ENCODE data around the gene DISP3. TPM values are rescaled to one million over a fixed set of nuclear protein-coding genes. Genes with fewer than 3 reads are reported as not detected.

Gene DISP3
- total and polyA plus RNA-seq, 11 donors = 0.03 to 0.45 (median 0.12) TPM; not detected in 5

DNA sequence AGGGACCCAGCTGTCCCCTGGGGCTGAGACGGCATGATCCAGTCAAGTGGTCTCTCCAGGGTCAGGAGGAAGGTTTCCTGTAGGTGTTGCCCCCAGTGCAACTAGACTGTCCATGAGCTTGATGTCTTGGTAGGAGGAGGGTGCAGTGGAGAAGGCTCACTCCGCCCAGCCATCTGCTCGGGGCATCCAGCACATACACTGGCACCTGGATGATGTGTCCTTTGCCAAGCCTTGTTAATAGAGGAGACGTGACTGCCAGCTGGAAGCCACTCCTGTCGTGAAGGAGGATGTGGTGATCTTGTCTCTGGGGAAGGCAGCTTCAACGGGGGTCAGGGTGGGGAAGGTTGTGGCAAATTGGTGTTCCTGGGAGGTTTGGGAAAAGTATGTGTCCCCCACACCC lies 6.2 kb downstream of the DISP3 start:
- intact Hi-C loops (cut with DNase I) = loop anchor here in 1 of 10 donors (10.0 kb wide), 1 partner anchor 150 kb away; no protein-coding TSS in a partner anchor
- H3K4me1 ChIP-seq = peaks cover 0 to 1% (median 0%) of the 10 kb centered on the region in 12 donors
- no peaks in the 10 kb centered on the region for H3K9me3 ChIP-seq
- H3K27ac ChIP-seq = no peak overlapping the region
- no peak for TF ChIP-seq POLR2A (IDR thresholded peaks at IDR 0.05)
- TF ChIP-seq CTCF (IDR thresholded peaks at IDR 0.05) = no peak
- WGBS, 4 donors = 31 to 61% (median 53%) methylated on average over 5 to 6 of the region's 6 CpGs
- H3K36me3 ChIP-seq = no peaks in the 10 kb centered on the region
- no peak for DNase-seq
- no peak overlapping the region for H3K4me3 ChIP-seq
- peaks cover 2 to 56% (median 17%) of the 10 kb centered on the region in 9 donors for H3K27me3 ChIP-seq
- ATAC-seq = no peak

- Histone ChIP-seq H3K4me3 (no peak overlapping the region), H3K27me3 (peaks cover 0 to 44% (median 8%) of the 10 kb centered on the region in 9 donors), H3K4me1 (no peaks in the 10 kb centered on the region), H3K36me3 (no peaks in the 10 kb centered on the region), H3K9me3 (no peaks in the 10 kb centered on the region), H3K27ac (no peak overlapping the region)
- DNase-seq (no peak), ATAC-seq (no peak)
- intact Hi-C loops (cut with DNase I) = loop anchor here in 1 of 10 donors (10.0 kb wide), 1 partner anchor 148 kb away; no protein-coding TSS in a partner anchor
- 63 to 71% (median 66%) methylated on average over 12 of the region's 12 CpGs for WGBS, 4 donors
- TF ChIP-seq POLR2A (IDR thresholded peaks at IDR 0.05) = no peak
- no peak for TF ChIP-seq CTCF (IDR thresholded peaks at IDR 0.05)
Observed at GRCh38 chr1:11486231-11487009, 7.5 kb downstream of the DISP3 start.

GRCh38 chr1:11487196-11487751 lies 8.3 kb downstream of the DISP3 start:
- Histone ChIP-seq H3K4me1 (no peaks in the 10 kb centered on the region), H3K36me3 (no peaks in the 10 kb centered on the region), H3K27me3 (peaks cover 0 to 36% (median 7%) of the 10 kb centered on the region in 9 donors), H3K9me3 (no peaks in the 10 kb centered on the region), H3K27ac (no peak overlapping the region), H3K4me3 (no peak overlapping the region)
- ATAC-seq = no peak
- no peak for DNase-seq
- no peak for TF ChIP-seq CTCF (IDR thresholded peaks at IDR 0.05)
- no peak for TF ChIP-seq POLR2A (IDR thresholded peaks at IDR 0.05)
- intact Hi-C loops (cut with DNase I) = loop anchor here in 1 of 10 donors (10.0 kb wide), 1 partner anchor 148 kb away; no protein-coding TSS in a partner anchor
- 54 to 65% (median 62%) methylated on average over 6 to 10 of the region's 10 CpGs for WGBS, 4 donors

DNA sequence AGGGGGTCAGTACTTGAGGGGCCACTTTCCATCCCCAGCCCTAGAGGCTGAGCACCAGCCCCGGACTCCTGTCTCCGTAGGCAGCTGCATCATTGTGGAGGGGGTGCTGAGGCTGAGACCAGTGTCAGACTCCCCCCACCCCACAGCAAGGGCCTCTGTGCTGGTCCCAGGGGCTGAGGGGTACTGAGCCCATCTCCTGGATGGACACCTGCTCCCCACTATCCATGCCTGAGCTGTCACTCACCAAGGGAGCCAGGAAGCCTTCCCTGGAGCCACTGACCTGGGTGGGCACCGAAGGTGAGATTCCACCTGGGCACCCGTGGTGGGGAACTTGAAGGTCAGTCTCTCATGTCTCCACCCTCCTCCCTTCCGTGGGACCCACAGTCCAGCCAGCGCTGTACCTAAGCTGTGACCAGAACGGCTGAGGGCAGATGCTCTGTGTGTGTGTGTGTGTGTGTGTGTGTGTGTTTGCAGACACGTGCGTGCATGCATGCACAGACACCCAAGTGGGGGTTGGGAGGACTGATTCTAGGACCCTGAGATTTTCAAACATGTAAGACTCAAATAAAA lies 9.3 kb downstream of the DISP3 start:
- ATAC-seq (no peak), DNase-seq (no peak)
- no peaks in the 10 kb centered on the region for H3K4me1 ChIP-seq
- no peak overlapping the region for H3K27ac ChIP-seq
- no peak overlapping the region for H3K4me3 ChIP-seq
- no peaks in the 10 kb centered on the region for H3K36me3 ChIP-seq
- 76 to 78% (median 78%) methylated on average over 6 to 9 of the region's 9 CpGs for WGBS, 4 donors
- intact Hi-C loops (cut with DNase I) = loop anchor here in 1 of 10 donors (10.0 kb wide), 1 partner anchor 147 kb away; no protein-coding TSS in a partner anchor
- peaks cover 0 to under 1% (median 0%) of the 10 kb centered on the region in 12 donors for H3K9me3 ChIP-seq
- TF ChIP-seq POLR2A (IDR thresholded peaks at IDR 0.05) = no peak
- no peak for TF ChIP-seq CTCF (IDR thresholded peaks at IDR 0.05)
- peaks cover 0 to 26% (median 4%) of the 10 kb centered on the region in 9 donors for H3K27me3 ChIP-seq
